Stomach (tissue), 4 donors: ENCODE measurements around the gene PMVK.

ENCODE experiments used
- EP300 ChIP-seq: sonication (generic); formaldehyde crosslinking; IDR thresholded peaks from one replicate; pipeline ENCODE4 v1.6.1; 2017; ENCODE audit warnings: antibody characterized with exemption
- POLR2A ChIP-seq, 4 donors: fragments of 450-650 bp; IDR thresholded peaks; one replicate each; pipeline ENCODE4 v1.6.1; 2016; ENCODE audit warnings: antibody characterized with exemption in 4 of 4, control low read depth in 2 of 4, mild to moderate bottlenecking in 1 of 4, moderate library complexity in 1 of 4
- TF ChIP-seq, protein P1 (sequence below), 7 experiments: fragments of 450-650 bp in 4 of 7; fragments of 200-600 bp in 3 of 7; sonication (generic) in 3 of 7; IDR thresholded peaks; one replicate each; pipeline ENCODE4 v1.5.1; 2016 to 2019; ENCODE audit warnings: antibody characterized with exemption in 7 of 7, control low read depth in 2 of 7, mild to moderate bottlenecking in 1 of 7

DNA sequence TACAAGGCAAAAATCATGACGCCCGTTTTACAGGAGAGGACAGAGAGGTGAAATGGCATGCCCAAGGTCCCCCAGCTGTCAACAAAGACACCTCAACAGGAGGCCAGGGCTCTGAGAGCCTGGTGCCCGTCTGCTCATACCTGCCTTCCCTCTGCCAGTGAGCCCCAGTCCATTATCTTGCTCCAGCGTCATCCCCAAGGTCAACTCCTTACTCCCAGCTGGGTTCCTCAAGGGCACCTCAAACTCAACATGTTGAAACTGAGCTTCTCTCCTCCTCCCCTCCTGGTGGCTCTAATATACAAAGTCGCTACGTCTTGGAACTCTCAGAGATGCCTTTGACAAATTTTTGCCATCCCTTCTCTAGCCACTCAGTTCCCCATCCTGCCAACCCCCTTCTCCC is 16.1 kb upstream of the PMVK start:
- TF ChIP-seq POLR2A (IDR thresholded peaks at IDR 0.05) (no peak), EP300 (no peak)
- TF ChIP-seq, protein P1, sequence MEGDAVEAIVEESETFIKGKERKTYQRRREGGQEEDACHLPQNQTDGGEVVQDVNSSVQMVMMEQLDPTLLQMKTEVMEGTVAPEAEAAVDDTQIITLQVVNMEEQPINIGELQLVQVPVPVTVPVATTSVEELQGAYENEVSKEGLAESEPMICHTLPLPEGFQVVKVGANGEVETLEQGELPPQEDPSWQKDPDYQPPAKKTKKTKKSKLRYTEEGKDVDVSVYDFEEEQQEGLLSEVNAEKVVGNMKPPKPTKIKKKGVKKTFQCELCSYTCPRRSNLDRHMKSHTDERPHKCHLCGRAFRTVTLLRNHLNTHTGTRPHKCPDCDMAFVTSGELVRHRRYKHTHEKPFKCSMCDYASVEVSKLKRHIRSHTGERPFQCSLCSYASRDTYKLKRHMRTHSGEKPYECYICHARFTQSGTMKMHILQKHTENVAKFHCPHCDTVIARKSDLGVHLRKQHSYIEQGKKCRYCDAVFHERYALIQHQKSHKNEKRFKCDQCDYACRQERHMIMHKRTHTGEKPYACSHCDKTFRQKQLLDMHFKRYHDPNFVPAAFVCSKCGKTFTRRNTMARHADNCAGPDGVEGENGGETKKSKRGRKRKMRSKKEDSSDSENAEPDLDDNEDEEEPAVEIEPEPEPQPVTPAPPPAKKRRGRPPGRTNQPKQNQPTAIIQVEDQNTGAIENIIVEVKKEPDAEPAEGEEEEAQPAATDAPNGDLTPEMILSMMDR (IDR thresholded peaks at IDR 0.05), result no peak
